ENCODE measurements around the gene CACNA1G.

CACNA1G gene

GRCh38 chr17:50618300-50618699 is 57.8 kb downstream of the CACNA1G start:
- no peak for DNase-seq

GRCh38 chr17:50618941-50619340 is 58.4 kb downstream of the CACNA1G start:
- DNase-seq = no peak

GRCh38 chr17:50619489-50619888 is 59.0 kb downstream of the CACNA1G start:
- no peak for DNase-seq

GRCh38 chr17:50620237-50620636 is 59.7 kb downstream of the CACNA1G start:
- DNase-seq = no peak

GRCh38 chr17:50620858-50621257 is 60.3 kb downstream of the CACNA1G start:
- no peak for DNase-seq

- DNase-seq = no peak
Measured at GRCh38 chr17:50621574-50622031, 61.1 kb downstream of the CACNA1G start.

GRCh38 chr17:50624321-50624934 is 63.9 kb downstream of the CACNA1G start:
- no peak for DNase-seq

- DNase-seq = no peak
Measured at GRCh38 chr17:50625032-50625871, 64.7 kb downstream of the CACNA1G start.

GRCh38 chr17:50626037-50626574 is 65.6 kb downstream of the CACNA1G start:
- DNase-seq = peak; percentile 12 to 39 (median 26)

- DNase-seq = no peak
Measured at GRCh38 chr17:50627036-50627781, 66.7 kb downstream of the CACNA1G start.

GRCh38 chr17:50627782-50628601 is 67.5 kb downstream of the CACNA1G start:
- DNase-seq = no peak

GRCh38 chr17:50629902-50630301 is 69.4 kb downstream of the CACNA1G start:
- DNase-seq = no peak

GRCh38 chr17:50630524-50631194 is 70.1 kb downstream of the CACNA1G start:
- DNase-seq = peak; percentile 25 to 46 (median 32)

GRCh38 chr17:50631195-50631907 is 70.8 kb downstream of the CACNA1G start:
- DNase-seq = no peak

GRCh38 chr17:50631908-50632571 is 71.5 kb downstream of the CACNA1G start:
- no peak for DNase-seq

GRCh38 chr17:50632637-50633036 is 72.1 kb downstream of the CACNA1G start:
- no peak for DNase-seq

GRCh38 chr17:50633683-50634082 is 73.2 kb downstream of the CACNA1G start:
- DNase-seq = no peak

GRCh38 chr17:50634224-50634914 is 73.9 kb downstream of the CACNA1G start, which contains the start of gene ABCC3:
Gene ABCC3, plus strand, starts transcription at chr17:50634881. Its CDS starts 56 bp downstream, at chr17:50634937.
- DNase-seq = no peak

- DNase-seq = no peak
Measured at GRCh38 chr17:50634915-50635731, 74.6 kb downstream of the CACNA1G start.

Data from activated CD4-positive, CD25-positive, alpha-beta regulatory T cell (primary cell).